HG03064 (cell line): ENCODE results near the gene SNRPB2.

Experiments used
- ATAC-seq: cut with Tn5 transposase; IDR thresholded peaks from one replicate; pipeline ENCODE4 v1.9.1; 2021; ENCODE audit warnings: low read depth; ENCODE audit not compliant: unreplicated experiment

The SNRPB2 gene

DNA sequence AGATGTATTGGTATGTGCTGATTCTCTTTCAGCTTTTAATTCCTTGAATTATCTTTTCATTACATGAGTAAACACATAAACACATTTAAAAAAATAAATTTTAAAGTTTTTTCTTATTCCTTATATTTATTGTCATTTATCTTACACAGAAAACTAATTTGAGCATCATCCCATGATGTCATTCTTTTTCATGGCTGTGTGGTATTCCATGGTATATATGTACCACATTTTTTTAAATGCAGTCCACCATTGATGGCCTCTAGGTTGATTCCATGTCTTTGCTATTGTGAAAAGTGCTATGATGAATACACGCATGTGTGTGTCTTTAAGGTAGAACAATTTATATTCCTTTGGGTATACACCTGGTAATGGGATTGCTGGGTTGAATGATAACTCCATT, 51.7 kb downstream of the SNRPB2 start:
- no peak for ATAC-seq

- ATAC-seq = no peak
Observed at GRCh38 chr20:16785226-16785625, 55.4 kb downstream of the SNRPB2 start.
